IgD-negative memory B cell (primary cell): ENCODE measurements around the gene VDAC2. TPM values are rescaled to one million over a fixed set of nuclear protein-coding genes. Genes with fewer than 3 reads are reported as not detected.
"Not testable (repeated sequence)": the region's sequence is repeated elsewhere in the genome, so short reads cannot be mapped to it uniquely, and the experiment has no call there.

Experiments
- H3K27ac Mint-ChIP-seq, 3 donors: one replicate each; pipeline ENCODE4 v1.8.0; 2020 to 2022; ENCODE audit warnings: mild to moderate bottlenecking in 3 of 3, mixed read lengths in 3 of 3, moderate library complexity in 1 of 3
- H3K27me3 Mint-ChIP-seq: one replicate; pipeline ENCODE4 v1.8.0; 2021; ENCODE audit warnings: mixed read lengths
- H3K36me3 Mint-ChIP-seq: one replicate; pipeline ENCODE4 v1.8.0; 2020; ENCODE audit warnings: mild to moderate bottlenecking, mixed read lengths
- H3K4me1 Mint-ChIP-seq, 3 donors: one replicate each; pipeline ENCODE4 v1.8.0; 2020 to 2022; ENCODE audit warnings: mixed read lengths in 3 of 3, mild to moderate bottlenecking in 1 of 3
- H3K4me3 Mint-ChIP-seq, 4 donors: one replicate each; pipeline ENCODE4 v1.8.0; 2020 to 2022; ENCODE audit warnings: mild to moderate bottlenecking in 4 of 4, mixed read lengths in 4 of 4, moderate library complexity in 3 of 4
- H3K9me3 Mint-ChIP-seq, 3 donors: one replicate each; pipeline ENCODE4 v1.8.0; 2020 to 2021; ENCODE audit warnings: mixed read lengths in 3 of 3, mild to moderate bottlenecking in 1 of 3
- polyA plus RNA-seq: library from polyadenylated mRNA; unstranded; fragments of 300-500 nt; fragmentation: Illumina TruSeq; gene quantifications from one replicate; pipeline ENCODE4 v1.2.3, GENCODE V29; 2021

Gene VDAC2
- polyA plus RNA-seq, 1 donor from 2014 or later, result 134 TPM

- Mint-ChIP-seq H3K27me3 (no peaks in the 10 kb centered on the region), H3K4me1 (peaks cover 2 to 6% (median 4%) of the 10 kb centered on the region in 3 donors)
Observed at GRCh38 chr10:75189266-75190096, 21.1 kb upstream of the VDAC2 start.

DNA sequence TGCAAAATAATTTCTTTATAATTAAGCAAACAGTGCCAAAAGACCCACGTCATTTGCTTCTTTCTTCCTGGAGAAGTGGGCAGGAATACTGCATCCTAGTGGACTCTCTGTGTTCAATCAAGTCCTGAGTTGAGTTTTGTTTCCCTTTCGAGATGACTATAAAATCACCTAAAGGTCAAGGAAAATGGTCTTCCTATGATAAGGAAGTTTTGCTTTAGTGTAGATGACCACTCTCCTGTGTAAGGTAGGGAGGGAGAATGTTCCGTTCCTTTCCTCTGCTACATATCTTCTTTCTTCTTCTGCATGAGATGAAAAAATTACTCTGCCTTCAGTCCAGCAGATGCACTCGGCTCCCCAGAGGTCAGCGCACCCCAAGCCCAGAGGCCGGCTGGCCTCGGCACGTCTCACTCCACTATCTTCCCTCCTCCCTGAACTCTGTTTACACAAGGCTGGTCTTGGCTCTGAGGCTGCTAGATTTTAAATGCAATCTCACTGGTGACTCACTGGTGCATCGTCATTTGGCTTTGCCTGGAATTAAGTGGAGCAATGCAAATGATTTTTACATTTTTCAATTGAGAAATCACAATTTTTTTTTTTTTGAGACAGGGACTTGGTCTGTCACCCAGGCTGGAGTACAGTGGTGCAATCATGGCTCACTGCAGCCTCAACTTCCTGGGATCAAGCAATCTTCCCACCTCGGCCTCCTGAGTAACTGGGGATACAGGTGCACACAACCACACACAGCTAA, 18.6 kb upstream of the VDAC2 start:
- H3K4me3 Mint-ChIP-seq, result no peak overlapping the region

More at GRCh38 chr10:75189266-75190096, 21.1 kb upstream of the VDAC2 start:
- H3K9me3 Mint-ChIP-seq, result no peaks in the 10 kb centered on the region
- no peak overlapping the region for H3K4me3 Mint-ChIP-seq
- H3K27ac Mint-ChIP-seq, result no peak overlapping the region
- H3K36me3 Mint-ChIP-seq, result peaks cover 5% of the 10 kb centered on the region

GRCh38 chr10:75194625-75195024, 16.0 kb upstream of the VDAC2 start:
- not testable (repeated sequence) for H3K27me3 Mint-ChIP-seq, H3K36me3 Mint-ChIP-seq, H3K27ac Mint-ChIP-seq, H3K9me3 Mint-ChIP-seq, H3K4me1 Mint-ChIP-seq, H3K4me3 Mint-ChIP-seq

More for the DNA sequence above, 18.6 kb upstream of the VDAC2 start:
- peaks cover 0 to 6% (median 4%) of the 10 kb centered on the region in 3 donors for H3K4me1 Mint-ChIP-seq
- H3K27me3 Mint-ChIP-seq, result no peaks in the 10 kb centered on the region
- H3K36me3 Mint-ChIP-seq, result peaks cover 5% of the 10 kb centered on the region
- H3K27ac Mint-ChIP-seq, result peak overlapping the region in 1 of 3 donors; percentile 89
- no peaks in the 10 kb centered on the region for H3K9me3 Mint-ChIP-seq

DNA sequence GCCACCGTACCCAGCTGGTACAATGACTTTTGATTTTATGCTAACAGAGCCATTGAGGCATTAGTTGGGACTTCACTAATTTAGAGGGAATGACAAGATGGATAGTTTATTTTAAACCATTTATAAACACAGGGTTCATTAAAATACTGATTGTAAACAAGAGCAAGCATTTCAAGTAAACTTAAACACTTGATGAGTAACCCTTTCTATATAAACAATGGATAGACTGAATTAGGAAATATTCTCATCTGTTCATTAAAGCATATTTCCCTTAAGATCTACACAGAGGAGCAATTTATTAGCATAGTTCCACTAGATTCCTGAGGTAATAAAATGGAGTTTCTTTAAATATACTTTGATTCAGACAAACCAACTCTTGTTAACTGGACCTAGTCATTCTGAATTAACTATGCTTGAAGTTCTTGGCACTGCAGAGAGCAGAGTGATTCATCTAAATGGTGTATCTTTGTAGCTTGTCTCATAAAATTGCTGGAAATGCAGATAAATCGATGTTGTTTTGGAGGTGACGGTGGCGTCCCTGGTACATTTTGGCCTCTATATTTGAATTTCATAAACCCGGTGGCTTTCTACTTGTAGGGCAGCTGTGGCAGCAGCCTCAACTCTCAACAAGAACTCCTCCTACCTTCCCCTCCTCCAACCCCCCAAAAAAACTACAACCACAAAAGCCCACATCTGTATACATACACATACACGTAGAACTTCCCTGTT, 15.4 kb upstream of the VDAC2 start:
- no peaks in the 10 kb centered on the region for H3K27me3 Mint-ChIP-seq
- H3K36me3 Mint-ChIP-seq, result peaks cover 5% of the 10 kb centered on the region
- H3K27ac Mint-ChIP-seq, result no peak overlapping the region
- no peaks in the 10 kb centered on the region for H3K9me3 Mint-ChIP-seq
- no peak overlapping the region for H3K4me3 Mint-ChIP-seq
- no peaks in the 10 kb centered on the region for H3K4me1 Mint-ChIP-seq

DNA sequence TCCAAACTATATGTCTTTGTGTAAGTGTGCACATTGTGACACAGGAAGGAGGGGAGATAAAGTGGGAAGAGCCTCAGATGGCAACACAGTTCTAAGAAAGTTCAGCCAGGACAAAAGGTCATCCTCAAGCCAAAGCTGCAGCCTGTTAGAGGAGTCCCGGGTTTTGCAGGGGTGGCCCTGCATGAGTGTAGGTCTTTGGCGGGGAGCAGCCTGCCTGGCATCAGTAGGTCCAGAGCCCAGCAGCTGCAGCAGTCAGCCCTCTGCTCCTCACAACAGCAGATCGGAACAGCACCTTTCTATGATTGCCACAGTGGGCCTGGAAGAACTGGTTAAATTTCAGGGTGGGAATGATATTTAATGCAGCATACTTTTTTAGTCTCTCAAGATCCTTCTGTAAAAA, 13.5 kb upstream of the VDAC2 start:
- peak overlapping the region in 1 of 4 donors; percentile 5 for H3K4me3 Mint-ChIP-seq
- peak overlapping the region in 1 of 3 donors; percentile 6 for H3K27ac Mint-ChIP-seq

DNA sequence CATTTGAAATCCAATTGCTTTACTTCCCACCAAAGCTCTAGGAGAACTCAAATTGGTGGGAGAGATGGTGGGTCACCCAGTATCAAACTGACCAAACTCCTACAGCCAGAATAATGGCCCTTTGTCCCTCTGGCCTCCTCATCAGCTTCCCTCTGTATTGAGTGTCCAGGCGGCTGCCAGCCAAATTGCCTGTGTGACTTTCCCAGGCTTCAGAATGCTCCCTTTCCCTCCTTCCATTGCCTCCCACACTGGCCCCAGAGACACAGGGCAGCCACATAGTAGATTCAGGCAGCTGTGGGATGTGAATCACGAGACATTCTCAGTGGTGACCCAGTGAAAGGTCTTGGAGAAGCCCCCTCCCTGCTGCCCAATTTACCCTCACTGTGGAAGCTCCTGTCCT, 12.7 kb upstream of the VDAC2 start:
- Mint-ChIP-seq H3K4me3 (no peak overlapping the region), H3K36me3 (peaks cover 3% of the 10 kb centered on the region), H3K4me1 (no peaks in the 10 kb centered on the region), H3K27ac (no peak overlapping the region), H3K27me3 (no peaks in the 10 kb centered on the region), H3K9me3 (no peaks in the 10 kb centered on the region)

More for the DNA sequence above, 13.5 kb upstream of the VDAC2 start:
- Mint-ChIP-seq H3K9me3 (no peaks in the 10 kb centered on the region), H3K4me1 (no peaks in the 10 kb centered on the region), H3K36me3 (peaks cover 3% of the 10 kb centered on the region), H3K27me3 (no peaks in the 10 kb centered on the region)

DNA sequence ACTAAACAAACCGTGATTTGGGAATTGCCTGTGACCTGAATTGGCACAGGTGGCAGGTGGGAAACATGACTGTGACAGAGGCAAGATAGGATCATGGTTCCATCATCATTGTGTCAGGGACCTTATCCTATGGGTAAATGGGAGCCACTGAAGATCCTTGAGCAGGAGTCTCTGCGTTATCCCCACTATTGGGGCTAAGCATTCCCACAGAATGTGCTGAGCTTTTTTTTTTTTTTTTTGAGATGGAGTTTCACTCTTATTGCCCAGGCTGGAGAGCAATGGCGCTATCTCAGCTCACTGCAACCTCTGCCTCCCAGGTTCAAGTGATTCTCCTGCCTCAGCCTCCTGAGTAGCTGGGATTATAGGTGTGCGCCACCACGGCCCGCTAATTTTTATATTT, 10.6 kb upstream of the VDAC2 start:
- not testable (repeated sequence) for H3K9me3 Mint-ChIP-seq, H3K4me3 Mint-ChIP-seq, H3K27ac Mint-ChIP-seq, H3K36me3 Mint-ChIP-seq, H3K27me3 Mint-ChIP-seq, H3K4me1 Mint-ChIP-seq

- Mint-ChIP-seq H3K36me3 (no peaks in the 10 kb centered on the region), H3K27me3 (no peaks in the 10 kb centered on the region), H3K27ac (peak overlapping the region in 1 of 3 donors; percentile 25), H3K4me3 (no peak overlapping the region), H3K4me1 (no peaks in the 10 kb centered on the region), H3K9me3 (no peaks in the 10 kb centered on the region)
Observed at GRCh38 chr10:75201793-75202307, 8.7 kb upstream of the VDAC2 start.

- no peaks in the 10 kb centered on the region for H3K27me3 Mint-ChIP-seq
- peak overlapping the region in 1 of 3 donors; percentile 25 for H3K27ac Mint-ChIP-seq
- H3K4me3 Mint-ChIP-seq, result no peak overlapping the region
- no peaks in the 10 kb centered on the region for H3K4me1 Mint-ChIP-seq
- no peaks in the 10 kb centered on the region for H3K36me3 Mint-ChIP-seq
- H3K9me3 Mint-ChIP-seq, result no peaks in the 10 kb centered on the region
Observed at GRCh38 chr10:75202321-75203045, 8.1 kb upstream of the VDAC2 start.

- H3K4me3 Mint-ChIP-seq, H3K4me1 Mint-ChIP-seq, H3K27me3 Mint-ChIP-seq, H3K27ac Mint-ChIP-seq, H3K9me3 Mint-ChIP-seq, H3K36me3 Mint-ChIP-seq: not testable (repeated sequence)
Observed at GRCh38 chr10:75203046-75203620, 7.5 kb upstream of the VDAC2 start.

- H3K4me1 Mint-ChIP-seq, result no peaks in the 10 kb centered on the region
- H3K27ac Mint-ChIP-seq, result no peak overlapping the region
- H3K36me3 Mint-ChIP-seq, result no peaks in the 10 kb centered on the region
- H3K9me3 Mint-ChIP-seq, result no peaks in the 10 kb centered on the region
- no peaks in the 10 kb centered on the region for H3K27me3 Mint-ChIP-seq
- H3K4me3 Mint-ChIP-seq, result no peak overlapping the region
Observed at GRCh38 chr10:75203724-75204123, 6.9 kb upstream of the VDAC2 start.

GRCh38 chr10:75205908-75206307, 4.7 kb upstream of the VDAC2 start:
- H3K27me3 Mint-ChIP-seq, result no peaks in the 10 kb centered on the region
- peaks cover 0 to 3% (median 0%) of the 10 kb centered on the region in 3 donors for H3K4me1 Mint-ChIP-seq
- H3K36me3 Mint-ChIP-seq, result no peaks in the 10 kb centered on the region

DNA sequence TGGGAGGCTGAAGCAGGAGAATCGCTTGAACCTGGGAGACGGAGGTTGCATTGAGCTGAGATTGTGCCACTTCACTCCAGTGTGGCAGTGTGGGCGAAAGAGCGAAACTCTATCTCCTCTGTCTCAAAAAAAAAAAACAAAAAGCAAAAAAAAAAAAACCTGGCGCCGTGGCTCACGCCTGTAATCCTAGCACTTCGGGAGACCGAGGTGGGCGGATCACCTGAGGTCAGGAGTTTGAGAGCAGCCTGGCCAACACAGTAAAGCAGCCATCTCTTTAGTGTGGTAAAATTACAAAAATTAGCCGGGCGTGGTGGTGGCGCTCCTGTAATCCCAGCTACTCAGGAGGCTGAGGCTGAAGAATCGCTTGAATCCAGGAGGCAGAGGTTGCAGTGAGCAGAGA, 4.0 kb upstream of the VDAC2 start:
- H3K36me3 Mint-ChIP-seq, H3K9me3 Mint-ChIP-seq, H3K4me1 Mint-ChIP-seq, H3K27ac Mint-ChIP-seq, H3K27me3 Mint-ChIP-seq: not testable (repeated sequence)
- peak overlapping the region in 1 of 4 donors; percentile 79 for H3K4me3 Mint-ChIP-seq

More at GRCh38 chr10:75205908-75206307, 4.7 kb upstream of the VDAC2 start:
- Mint-ChIP-seq H3K4me3 (no peak overlapping the region), H3K9me3 (peaks cover 0 to 1% (median 0%) of the 10 kb centered on the region in 3 donors), H3K27ac (no peak overlapping the region)
